Measurements from ENCODE around the gene DDX1.

Gene DDX1

GRCh38 chr2:15562354-15563031 lies 29.2 kb upstream of the DDX1 start:
- no peak for DNase-seq

DNA sequence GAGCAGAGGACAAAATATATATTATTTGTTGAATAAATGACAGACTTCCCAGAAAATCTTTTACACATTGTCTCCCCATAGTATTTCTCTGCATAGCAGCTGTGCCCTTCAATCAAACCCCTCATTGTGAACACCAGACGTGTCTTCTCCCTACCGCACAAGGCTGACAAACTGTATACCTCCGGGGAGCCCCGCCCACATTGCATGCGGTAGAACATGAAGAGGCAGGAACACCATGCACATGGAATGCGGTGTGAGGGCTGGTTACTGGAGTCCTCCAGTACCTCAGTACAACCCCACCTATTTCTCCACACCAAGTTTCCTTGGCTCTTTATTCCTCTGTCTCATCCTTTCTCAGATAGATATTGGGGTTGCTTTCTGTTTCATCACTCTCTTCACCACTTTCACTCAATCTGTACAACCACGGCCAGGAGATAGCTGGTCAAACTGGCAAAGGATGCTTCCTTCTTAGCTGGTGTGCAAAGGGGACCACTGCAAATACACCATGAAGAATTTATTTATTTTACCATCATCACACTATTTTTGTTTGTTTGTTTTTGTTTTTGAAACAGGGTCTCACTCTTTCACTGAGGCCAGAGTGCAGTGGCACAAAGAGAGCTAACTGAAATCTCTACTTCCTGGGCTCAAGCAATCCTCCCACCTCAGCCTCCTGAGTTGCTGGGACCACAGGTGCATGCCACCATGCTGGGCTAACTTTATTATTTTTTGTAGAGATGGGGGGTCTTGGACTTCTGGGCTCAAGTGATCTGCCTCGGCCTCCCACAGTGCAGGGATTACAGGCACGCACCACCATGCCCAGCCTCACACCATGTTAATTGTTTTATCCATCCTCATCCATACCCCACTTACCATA lies 28.2 kb upstream of the DDX1 start:
- no peak for DNase-seq

- no peak for DNase-seq
Measured at GRCh38 chr2:15565392-15565791, 26.3 kb upstream of the DDX1 start.

DNA sequence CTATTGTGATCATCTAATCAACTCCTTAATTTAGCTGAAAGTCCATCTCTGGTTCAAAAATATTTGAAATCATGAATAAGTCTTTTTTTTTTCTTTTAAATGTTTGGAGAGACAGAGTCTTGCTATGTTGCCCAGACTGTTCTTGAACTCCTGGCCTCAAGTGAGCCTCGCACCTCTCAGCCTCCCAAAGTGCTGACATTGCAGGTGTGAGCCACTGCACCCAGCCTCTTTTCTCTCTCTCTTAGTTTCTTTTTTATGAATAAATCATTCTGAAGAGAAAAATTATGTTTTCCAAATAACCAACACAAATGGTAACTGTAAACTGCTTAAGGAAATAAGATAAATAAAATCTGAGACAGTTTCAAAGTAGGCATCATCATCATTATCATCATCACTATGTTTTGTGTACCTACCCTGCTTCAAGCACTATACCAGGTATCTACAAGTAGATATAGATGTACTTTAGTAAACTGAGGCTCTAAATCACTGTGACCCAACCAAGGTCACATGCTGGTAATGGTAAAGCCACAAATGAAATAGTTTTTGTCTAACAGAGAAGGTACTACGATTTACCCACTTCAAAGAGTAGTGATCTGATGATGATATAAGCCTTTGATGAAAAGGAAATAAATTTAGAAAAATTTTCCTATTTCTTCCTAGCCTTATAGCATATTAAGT lies 25.5 kb upstream of the DDX1 start:
- DNase-seq = no peak

GRCh38 chr2:15566912-15567311 lies 24.8 kb upstream of the DDX1 start:
- DNase-seq = no peak

DNA sequence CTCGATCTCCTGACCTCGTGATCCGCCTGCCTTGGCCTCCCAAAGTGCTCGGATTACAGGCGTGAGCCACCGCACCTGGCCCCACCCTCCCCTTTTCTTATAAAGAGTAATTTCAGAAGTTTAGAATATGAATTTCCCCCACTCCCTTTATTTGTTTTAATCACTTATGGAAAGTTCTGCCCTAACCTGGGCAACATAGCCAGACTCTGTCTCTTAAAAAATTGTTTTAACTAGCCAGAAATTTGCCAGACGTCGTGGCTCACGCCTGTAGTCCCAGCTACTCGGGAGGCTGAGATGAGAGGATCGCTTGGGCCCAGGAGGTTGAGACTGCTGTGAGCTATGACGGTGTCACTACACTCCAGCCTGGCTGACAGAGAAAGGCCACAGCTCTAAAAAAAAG lies 22.8 kb upstream of the DDX1 start:
- no peak for DNase-seq

- no peak for DNase-seq
Measured at GRCh38 chr2:15570104-15570503, 21.6 kb upstream of the DDX1 start.

- DNase-seq = no peak
Measured at GRCh38 chr2:15571729-15572128, 19.9 kb upstream of the DDX1 start.

- DNase-seq = peak; percentile 82
Measured at GRCh38 chr2:15577071-15577735, 14.5 kb upstream of the DDX1 start.

DNA sequence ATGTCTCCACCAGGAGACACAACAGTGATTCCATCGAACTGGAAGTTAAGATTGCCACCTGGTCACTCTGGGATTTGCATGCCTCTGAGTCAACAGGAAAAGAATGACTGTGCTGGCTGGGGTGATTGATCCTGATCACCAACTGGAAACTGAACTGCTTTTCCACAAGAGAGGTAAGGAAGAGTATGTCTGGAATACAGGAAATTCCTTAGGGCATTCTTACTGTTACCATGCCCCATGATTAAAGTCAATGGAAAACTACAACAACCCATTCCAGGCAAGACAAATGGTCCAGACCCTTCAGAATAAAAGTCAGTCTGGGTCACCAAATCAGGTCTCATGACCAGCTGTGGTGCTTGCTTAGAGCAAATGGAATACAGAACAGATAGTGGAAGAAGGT lies 12.0 kb upstream of the DDX1 start:
- DNase-seq = no peak

DNA sequence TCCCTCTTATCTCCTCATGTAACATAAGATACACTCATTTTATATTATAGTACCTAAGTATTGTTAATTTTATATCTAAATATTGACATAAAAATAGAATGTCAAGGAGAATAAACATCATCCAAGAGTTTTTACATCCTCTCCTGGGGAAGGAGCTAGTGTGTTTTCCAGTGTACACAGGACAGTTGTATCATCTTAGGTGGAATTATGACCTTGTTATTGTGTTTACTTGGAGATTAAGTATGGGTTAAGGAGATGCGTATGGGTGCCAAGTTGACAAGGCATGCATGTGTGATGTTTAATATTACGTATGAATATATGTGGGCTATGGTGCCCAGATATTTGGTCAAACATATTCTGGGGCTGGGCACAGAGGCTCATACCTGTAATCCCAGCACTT lies 11.2 kb upstream of the DDX1 start:
- DNase-seq = no peak

GRCh38 chr2:15582710-15583357 lies 8.8 kb upstream of the DDX1 start:
- no peak for DNase-seq

- DNase-seq = no peak
Measured at GRCh38 chr2:15583826-15584225, 7.8 kb upstream of the DDX1 start.

DNA sequence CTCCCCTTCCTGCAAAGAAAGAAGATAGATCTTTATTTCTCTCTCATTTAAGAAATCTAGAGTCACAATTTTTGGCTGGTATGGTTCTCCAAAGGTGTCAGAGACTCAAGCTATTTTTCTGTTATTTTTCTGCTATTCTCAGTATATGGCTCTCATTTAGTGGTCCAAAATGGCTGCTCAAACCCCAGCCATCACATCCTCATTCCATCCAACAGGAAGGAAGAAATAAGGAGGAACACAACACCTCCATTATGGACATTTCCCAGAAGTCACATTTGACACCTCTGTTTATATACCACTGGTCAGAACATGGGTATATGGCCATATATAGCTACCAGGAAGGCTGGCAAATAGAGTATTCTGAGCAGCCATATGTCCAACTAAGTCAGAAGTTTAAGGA lies 7.4 kb upstream of the DDX1 start:
- no peak for DNase-seq

GRCh38 chr2:15584767-15585469 lies 6.8 kb upstream of the DDX1 start:
- DNase-seq = no peak

DNA sequence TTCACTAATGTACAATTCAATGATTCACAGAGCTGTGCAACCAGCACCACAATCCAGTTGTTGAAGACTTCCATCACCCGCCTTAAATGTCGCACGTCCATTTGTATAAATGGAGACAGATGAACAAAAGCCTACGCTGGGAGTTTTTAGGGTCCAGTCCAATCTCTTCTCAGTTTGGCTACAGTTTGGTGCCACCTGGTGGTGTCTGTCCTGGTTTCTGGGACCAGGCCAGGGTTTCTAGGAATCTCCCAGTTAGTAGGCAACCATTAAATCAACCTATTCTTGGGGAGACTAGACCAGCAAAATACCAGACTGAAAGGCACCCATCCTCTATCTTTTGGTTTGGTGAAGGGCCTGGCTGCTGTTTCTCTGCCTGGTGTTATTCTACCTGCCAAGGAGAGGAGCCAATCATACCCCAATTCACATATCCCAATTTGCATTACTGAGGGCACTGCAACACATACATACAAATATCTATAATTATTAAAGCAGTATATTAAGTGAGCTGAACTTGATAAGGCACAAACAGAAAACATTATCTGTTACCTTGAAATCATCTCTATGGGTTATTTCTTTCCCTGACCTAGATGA lies 3.2 kb upstream of the DDX1 start:
- DNase-seq = peak; percentile 21

DNA sequence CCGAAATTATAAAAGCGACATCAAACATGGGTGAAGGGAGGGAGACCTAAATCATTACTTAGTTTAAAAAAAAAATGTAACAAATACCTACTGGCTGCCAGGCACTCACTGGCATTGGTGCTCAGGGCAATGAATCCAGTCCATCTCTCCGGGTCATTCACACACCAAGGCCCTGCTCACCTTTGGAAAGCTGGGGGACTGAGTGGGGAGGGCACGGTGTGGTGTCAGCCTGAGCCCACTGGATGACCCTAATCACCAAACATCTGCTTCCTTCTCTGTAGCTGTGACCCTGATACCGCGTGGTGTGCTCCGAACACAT lies 336 bp upstream of the DDX1 start:
- no peak for DNase-seq

GRCh38 chr2:15593327-15593705 lies 1.6 kb downstream of the DDX1 start:
- no peak for DNase-seq

GRCh38 chr2:15594291-15595256 lies 2.9 kb downstream of the DDX1 start:
- DNase-seq = no peak

GRCh38 chr2:15595342-15595905 lies 3.8 kb downstream of the DDX1 start:
- DNase-seq = no peak
